Stimulated activated CD4-positive, alpha-beta T cell treated with anti-CD3 and anti-CD28 coated beads, Interleukin-4, amount 100 ng/mL, for 1 hour (primary cell): ENCODE measurements around the gene NOTCH2NLA.
"Not testable (repeated sequence)": the region's sequence is repeated elsewhere in the genome, so short reads cannot be mapped to it uniquely, and the experiment has no call there.

ENCODE experiments used
- DNase-seq: peaks from one replicate; pipeline ENCODE4 v3.0.0-alpha.2; 2020

NOTCH2NLA gene

GRCh38 chr1:146228710-146229477 is at the start of gene NOTCH2NLA:
Gene NOTCH2NLA (minus strand): TSS chr1:146229021. CDS start chr1:146189337, 39,684 bp downstream.
- peak; percentile 43 for DNase-seq

- not testable (repeated sequence) for DNase-seq
Observed at GRCh38 chr1:146278346-146278745, 49.5 kb upstream of the NOTCH2NLA start.

- not testable (repeated sequence) for DNase-seq
Observed at GRCh38 chr1:146277087-146277486, 48.3 kb upstream of the NOTCH2NLA start.

- not testable (repeated sequence) for DNase-seq
Observed at GRCh38 chr1:146274083-146274482, 45.3 kb upstream of the NOTCH2NLA start.

- DNase-seq = not testable (repeated sequence)
Observed at GRCh38 chr1:146273194-146273593, 44.4 kb upstream of the NOTCH2NLA start.

- not testable (repeated sequence) for DNase-seq
Observed at GRCh38 chr1:146272734-146273133, 43.9 kb upstream of the NOTCH2NLA start.

- DNase-seq = not testable (repeated sequence)
Observed at GRCh38 chr1:146271977-146272376, 43.2 kb upstream of the NOTCH2NLA start.

GRCh38 chr1:146270129-146270528 is 41.3 kb upstream of the NOTCH2NLA start:
- not testable (repeated sequence) for DNase-seq

GRCh38 chr1:146266179-146266748 is 37.4 kb upstream of the NOTCH2NLA start:
- DNase-seq = not testable (repeated sequence)

GRCh38 chr1:146264761-146265160 is 35.9 kb upstream of the NOTCH2NLA start:
- DNase-seq = not testable (repeated sequence)

GRCh38 chr1:146260006-146260730 is 31.3 kb upstream of the NOTCH2NLA start:
- DNase-seq = not testable (repeated sequence)

GRCh38 chr1:146257992-146258552 is 29.3 kb upstream of the NOTCH2NLA start:
- DNase-seq = not testable (repeated sequence)

- not testable (repeated sequence) for DNase-seq
Observed at GRCh38 chr1:146254569-146255197, 25.9 kb upstream of the NOTCH2NLA start.

- DNase-seq = not testable (repeated sequence)
Observed at GRCh38 chr1:146253249-146253855, 24.5 kb upstream of the NOTCH2NLA start.

- not testable (repeated sequence) for DNase-seq
Observed at GRCh38 chr1:146251523-146251922, 22.7 kb upstream of the NOTCH2NLA start.

GRCh38 chr1:146248643-146249042 is 19.8 kb upstream of the NOTCH2NLA start:
- not testable (repeated sequence) for DNase-seq

GRCh38 chr1:146236626-146237025 is 7.8 kb upstream of the NOTCH2NLA start:
- not testable (repeated sequence) for DNase-seq

GRCh38 chr1:146236026-146236601 is 7.3 kb upstream of the NOTCH2NLA start:
- not testable (repeated sequence) for DNase-seq

GRCh38 chr1:146228144-146228682 is 608 bp downstream of the NOTCH2NLA start:
- DNase-seq = peak; percentile 12

GRCh38 chr1:146174531-146174930 is 54.3 kb downstream of the NOTCH2NLA start:
- not testable (repeated sequence) for DNase-seq

GRCh38 chr1:146167740-146168139 is 61.1 kb downstream of the NOTCH2NLA start:
- DNase-seq = not testable (repeated sequence)
